ENCODE measurements around the gene LMNTD1.
"Not testable (repeated sequence)": the region's sequence is repeated elsewhere in the genome, so short reads cannot be mapped to it uniquely, and the experiment has no call there.

The LMNTD1 gene

DNA sequence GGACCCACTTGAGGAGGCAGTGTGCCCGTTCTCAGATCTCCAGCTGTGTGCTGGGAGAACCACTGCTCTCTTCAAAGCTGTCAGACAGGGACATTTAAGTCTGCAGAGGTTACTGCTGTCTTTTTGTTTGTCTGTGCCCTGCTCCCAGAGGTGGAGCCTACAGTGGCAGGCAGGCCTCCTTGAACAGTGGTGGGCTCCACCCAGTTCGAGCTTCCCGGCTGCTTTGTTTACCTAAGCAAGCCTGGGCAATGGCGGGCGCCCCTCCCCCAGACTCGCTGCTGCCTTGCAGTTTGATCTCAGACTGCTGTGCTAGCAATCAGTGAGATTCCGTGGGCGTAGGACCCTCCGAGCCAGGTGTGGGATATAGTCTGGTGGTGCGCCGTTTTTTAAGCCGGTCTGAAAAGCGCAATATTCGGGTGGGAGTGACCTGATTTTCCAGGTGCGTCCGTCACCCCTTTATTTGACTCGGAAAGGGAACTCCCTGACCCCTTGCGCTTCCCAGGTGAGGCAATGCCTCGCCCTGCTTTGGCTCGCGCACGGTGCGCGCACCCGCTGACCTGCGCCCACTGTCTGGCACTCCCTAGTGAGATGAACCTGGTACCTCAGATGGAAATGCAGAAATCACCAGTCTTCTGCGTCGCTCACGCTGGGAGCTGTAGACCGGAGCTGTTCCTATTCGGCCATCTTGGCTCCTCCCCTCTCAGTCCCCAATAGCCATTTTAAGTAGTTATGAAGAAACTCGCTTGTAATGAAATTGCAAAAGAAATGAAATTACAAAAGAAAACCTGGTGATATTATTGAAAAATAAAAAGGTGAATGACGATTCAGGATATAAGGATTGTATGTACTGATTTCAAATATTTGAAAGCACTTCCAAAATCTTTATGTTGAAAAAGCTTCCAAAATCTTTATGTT lies 63.9 kb downstream of the LMNTD1 start:
- DNase-seq: not testable (repeated sequence)

DNA sequence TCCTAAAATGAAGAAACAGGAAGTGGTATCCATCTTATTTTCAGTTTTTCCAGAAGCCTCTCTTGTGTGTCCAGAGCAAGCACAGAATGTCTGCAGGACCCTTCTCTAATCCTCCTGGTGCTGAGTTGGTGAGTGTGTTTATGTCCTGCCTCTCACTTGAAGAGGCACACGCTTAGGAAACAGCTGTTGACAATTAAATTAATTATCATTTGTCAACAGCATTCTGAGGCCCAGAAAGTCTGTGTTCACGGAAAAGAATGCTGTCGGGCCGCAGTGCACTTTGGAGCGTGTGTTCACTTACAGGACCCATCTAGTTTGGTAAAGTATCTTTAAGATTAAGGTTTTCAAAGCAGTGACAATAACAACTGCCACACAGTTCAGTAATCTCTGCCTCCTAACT lies 70.5 kb downstream of the LMNTD1 start:
- DNase-seq: no peak

DNA sequence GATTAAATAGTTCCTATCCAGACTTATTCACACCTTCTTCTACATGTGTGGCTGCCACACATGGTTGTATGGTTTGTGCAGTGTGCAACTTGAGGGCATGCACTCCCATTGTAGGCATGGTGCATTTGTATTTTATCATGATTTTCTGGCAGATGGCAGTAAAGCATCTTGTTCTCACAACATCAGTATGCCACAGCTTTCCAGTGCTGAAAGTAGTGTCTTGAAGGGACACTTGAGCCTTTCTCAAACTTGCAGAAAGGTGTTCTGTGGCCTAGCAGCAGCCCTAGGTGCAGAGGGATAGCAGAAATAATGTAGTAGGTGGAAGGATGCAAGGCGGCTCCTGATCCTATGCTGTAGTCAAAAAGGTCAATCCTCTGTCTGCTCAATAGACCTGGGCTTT lies 72.9 kb downstream of the LMNTD1 start:
- DNase-seq: no peak

DNA sequence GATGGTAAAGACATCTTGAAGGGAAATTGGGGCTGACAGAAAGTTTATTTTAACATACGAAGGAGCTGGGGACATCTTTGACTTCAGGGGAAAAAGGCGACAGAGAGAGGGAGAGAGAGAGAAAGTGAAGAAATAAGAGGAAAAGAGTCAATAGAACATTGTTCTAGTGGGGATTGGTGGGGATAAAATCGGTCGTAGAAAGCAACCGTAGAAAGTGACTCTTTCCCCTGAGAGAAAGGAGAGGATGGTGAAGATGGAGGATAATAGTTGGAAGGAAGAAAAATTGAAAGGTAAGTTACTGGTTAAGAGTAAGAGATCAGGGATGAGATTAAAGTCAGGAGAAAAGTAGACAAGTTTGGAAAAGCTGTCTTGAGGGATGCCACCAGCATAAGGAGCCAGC lies 75.9 kb downstream of the LMNTD1 start:
- DNase-seq: no peak

DNA sequence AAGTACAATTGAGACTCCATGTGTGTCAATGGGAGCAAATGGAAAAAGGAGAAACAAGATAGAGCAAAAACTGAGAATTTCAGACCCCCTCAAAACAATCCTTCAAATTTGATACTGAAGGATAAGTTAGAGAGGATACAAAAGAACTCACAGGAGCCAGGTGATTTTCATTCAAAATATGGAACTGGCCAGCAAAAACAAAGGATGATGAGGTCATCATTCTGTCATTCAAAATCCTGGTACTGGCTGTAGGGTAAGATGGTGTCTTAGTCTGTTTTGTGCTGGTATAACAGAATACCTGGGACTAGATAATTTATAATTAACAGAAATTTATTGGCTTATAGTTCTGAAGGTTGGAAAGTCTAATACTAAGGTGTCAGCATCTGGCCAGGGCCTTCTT lies 80.6 kb downstream of the LMNTD1 start:
- no peak for DNase-seq

DNA sequence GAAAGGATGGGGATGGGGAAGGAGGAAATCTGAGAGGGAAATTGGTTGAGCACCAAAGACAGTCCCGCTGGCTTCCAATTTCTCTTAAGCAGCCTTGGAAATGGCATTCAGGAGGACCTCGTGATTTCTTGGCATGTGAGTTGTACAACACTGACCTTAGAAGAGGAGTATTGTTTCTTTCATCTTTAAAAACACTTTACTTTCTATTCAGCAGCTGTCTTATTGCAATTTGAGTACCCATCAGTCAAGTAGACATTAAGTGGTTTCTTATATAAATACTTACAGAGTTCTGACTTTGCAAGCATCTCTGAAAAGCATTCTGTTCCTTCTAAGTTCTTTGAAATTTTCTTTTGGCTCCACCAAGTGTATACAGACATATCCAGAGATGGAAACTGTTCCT lies 83.2 kb downstream of the LMNTD1 start:
- DNase-seq: no peak

DNA sequence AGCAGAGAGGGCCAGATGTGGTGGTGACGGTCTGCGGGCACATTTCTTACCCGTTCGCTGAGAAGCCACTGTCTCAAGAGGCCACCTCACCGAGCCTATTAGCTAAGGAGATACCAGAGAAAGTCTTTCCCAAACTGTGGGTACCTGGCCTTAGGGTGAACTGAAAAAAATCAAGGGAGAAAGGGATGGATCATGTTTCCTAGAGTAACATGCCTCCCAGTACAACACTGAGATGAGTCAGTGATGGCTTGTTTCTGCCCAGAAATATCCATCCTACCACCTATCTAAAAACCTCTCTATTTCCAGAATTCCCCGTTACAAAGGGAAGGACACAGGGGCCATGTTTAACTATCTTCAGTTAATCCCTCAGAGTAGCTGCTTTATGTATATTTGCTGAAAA lies 83.7 kb downstream of the LMNTD1 start:
- DNase-seq: no peak

DNA sequence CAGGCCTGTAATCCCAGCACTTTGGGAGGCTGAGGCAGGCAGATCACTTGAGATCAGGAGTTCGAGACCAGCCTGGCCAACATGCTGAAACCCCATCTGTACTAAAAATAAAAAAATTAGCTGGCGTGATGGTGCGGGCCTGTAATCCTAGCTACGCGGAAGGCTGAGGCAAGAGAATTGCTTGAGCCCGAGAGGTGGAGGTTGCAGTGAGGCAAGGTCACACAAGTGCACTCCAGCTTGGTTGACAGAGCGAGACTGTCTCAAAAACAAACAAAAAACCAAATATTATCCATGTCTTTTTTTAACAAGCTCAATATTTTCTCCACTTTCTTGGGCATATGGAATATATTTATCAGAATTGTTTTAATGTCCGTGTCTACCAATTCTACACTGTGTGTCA lies 89.6 kb downstream of the LMNTD1 start:
- DNase-seq: no peak

DNA sequence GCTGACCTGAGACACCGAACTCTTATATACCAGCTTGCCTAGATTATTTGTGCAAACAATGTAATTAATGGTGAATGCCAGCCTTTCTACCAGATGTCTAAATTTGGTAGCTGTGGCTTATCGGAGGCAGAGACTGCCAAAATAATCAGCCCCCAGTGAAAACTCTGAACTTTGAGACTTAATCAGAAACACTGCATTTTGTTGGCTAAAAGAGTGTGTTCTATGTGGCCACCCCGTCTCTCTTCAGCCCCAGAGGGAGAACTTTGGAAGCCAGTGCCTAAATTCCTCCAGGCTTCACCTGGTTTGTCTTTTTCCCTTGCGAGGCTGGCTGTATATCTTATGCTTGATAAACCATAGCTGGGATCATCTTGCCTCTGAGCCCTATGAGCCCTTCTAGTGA lies 90.1 kb downstream of the LMNTD1 start:
- no peak for DNase-seq

DNA sequence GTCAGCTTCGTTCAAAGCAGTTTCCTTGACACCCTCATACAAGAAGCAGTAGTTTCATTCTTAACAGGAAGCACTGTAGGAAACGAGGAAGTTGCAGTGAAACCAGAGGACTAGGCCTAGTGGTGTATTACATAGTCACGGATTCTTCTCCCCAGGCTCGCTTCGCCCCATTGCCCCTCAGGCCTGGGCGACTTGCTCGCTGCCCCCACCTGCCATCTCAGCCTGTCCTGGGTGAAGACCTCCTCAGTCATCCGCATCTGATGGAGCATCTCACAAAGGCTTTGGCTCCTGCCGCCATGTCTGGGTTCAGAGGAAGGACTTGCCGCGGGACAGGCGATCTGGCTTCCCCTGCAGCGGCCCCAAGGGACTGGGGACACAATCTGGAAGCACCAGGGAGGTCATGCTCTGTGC lies 93.5 kb downstream of the LMNTD1 start:
- DNase-seq: no peak

DNA sequence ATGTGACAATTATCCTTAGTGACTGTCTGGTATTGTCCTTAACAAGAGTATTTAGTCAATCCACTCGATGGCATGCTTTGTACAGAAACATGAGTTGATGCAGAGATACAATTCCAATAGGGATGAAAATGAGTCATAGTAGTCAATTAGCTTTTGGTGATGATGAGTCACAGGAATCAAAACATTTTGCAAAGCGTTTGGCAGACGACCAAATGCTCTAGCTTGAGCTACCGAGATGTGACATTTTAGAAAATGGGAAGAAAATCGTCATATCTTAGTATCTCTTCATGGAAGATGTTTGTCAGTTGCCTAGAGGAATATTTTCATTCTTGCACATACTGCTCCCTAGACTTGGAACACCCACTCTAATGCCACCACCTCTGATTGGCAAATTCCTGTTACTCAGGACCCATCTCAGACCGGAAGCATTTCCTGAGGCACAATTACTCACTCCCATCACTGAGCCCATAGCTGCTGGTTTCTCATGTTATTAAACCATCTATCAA lies 95.0 kb downstream of the LMNTD1 start:
- no peak for DNase-seq

DNA sequence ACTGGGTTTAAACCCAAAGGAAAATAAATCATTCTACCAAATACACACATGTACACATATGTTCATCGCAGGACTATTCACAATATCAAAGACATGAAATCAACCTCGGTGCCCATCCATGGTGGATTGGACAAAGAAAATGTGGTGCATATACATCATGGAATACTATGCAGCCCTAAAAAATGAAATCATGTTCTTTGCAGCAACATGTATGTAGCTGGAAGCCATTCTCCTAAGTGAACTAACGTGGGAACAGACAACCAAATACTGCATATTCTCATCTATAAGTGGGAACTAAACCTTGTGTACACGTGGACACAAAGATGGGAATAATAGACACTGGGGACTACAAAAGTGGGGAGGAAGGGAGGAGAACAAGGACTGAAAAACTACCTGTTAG lies 96.6 kb downstream of the LMNTD1 start:
- no peak for DNase-seq

DNA sequence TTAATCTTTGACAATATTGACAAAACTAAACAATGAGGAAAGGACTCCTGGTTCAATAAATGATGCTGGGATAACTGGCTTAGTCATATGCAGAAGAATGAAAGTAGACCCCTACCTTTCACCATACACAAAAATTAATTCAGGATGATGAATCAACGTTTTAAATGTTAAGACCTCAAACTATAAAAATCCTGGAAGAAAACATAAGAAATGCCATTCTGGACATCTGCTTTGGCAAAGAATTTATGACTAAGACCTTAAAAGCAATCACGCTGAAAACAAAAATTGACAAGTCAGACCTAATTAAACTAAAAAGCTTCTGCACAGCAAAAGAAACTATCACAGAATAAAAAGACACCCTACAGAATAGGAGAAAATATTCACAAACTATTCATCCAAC lies 97.4 kb downstream of the LMNTD1 start:
- no peak for DNase-seq

DNA sequence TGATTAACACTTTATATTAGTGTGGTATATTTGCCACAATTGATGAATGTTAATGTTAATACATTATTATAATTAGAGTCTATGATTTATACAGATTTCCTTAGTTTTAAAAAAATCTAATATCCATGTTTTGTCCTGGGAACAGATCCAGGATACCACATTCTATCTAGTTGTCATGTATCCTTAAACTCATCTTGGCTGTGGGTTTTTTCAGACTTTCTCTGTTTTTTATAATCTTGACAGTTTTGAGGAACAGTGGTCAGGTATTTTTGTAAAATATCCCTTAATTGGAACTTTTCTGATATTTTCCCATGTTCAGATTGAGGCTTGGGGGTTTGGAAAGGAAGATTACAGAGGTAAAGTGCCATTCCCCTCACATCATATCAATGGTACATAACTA lies 104.1 kb downstream of the LMNTD1 start:
- no peak for DNase-seq

DNA sequence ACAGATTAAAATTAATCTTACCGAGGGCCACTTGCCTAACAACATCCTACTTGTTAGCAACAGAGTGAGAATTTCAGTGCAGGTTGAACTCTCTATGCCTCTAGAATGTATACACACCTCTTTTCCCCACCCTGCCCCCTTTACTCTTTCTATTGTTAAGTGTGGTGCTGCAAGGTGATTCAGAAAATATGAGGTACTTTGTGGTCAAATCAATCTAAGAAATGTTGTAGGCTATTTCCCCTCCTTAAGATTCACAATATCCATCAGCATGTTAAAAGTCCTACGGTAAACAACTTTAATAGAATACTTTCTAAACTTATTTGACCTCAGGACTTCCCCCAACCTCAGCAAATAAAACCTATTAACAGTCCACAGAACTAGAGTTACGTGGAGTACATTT lies 106.0 kb downstream of the LMNTD1 start:
- no peak for DNase-seq

DNA sequence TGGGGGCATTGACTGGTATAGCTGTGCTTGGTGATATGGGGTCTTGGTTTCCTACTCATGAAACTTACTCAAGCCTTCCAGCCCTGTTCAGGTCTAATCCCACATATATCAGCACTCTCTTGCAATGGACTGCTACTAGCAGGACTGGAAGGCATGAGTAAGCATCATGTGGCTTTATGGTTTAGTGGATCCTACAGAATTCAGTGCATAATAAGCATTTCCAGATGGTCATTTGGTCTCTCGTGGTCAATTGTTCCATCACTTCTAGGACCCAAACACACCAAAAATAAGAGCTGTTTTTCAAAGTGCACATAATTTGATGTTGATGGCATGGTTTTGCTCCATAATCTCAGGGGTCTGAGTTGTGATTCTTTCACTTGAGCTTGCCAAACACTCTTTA lies 114.4 kb downstream of the LMNTD1 start:
- no peak for DNase-seq

DNA sequence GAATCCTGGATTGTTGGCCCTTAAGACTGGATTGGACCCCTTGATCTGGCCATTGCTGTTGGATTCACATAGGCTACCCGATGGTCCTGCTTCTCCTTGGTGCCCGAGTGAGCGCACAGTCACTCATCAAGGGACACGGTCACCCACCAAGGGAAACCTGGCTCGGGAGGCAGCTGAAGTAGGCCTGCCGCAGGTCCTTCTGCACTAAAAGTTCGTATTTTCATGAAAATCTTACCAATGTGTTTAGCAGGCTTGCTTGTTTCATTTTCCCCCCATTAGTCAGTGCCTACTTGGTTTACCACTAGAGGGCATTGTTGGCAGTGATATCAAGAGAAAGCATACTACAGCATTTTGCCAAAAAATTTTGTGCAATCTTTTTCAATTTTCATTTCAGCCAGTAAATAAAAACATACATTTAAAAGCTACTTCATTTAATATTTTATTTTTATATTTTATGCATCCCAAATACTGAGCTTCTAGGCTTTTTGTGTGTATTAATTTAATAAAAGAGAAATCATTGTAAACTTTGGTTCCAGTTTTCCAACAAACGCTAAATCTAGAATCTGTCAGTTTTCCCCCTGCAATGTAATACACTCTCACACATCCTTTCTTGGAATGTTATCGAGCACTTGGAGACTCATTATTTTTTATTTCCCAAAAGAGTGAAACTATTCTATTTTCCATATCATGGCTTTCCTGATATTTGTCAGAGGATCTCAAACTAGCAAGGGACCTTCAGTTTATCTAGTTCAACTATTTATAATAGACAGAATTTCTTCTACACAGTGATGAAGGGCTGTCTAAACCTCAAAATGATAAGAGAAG lies 116.7 kb downstream of the LMNTD1 start:
- no peak for DNase-seq

DNA sequence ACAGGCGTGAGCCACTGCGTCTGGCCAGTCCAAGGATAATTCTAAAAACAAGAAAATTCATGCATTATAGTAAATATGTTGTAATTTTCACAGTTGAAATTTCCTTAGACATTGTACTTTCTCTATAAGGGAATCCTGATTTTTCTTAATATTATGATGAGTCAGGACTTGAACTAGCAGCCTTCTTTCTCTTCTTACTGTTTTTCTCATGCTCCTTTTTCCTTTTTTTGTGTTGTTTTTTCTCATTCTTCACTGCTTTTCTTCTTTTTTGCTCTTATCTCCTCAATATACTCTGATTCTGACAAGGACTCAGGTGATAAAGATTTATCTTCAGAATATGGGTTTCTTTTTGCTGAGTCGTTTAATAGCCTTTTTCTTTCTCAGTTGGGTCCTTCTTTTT lies 117.7 kb downstream of the LMNTD1 start:
- no peak for DNase-seq

DNA sequence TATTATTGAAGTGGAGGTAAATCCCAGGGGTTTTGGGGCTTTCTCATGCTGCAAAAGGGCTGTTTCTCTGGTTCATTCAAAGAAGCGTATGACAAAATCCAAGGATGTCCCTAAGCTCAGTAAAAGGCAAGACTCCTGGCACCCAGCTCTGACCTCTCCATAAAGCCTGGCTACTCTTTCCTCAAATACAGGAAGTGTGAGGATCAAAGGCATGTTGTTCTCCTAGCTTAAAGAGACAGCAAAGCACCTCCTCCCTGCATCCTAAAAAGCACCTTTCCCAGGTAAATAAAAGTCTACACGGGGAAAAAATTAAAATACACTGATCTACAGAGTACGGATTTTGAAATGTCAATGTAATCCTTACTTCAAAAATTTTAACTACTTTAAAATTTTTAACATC lies 118.6 kb downstream of the LMNTD1 start:
- no peak for DNase-seq

DNA sequence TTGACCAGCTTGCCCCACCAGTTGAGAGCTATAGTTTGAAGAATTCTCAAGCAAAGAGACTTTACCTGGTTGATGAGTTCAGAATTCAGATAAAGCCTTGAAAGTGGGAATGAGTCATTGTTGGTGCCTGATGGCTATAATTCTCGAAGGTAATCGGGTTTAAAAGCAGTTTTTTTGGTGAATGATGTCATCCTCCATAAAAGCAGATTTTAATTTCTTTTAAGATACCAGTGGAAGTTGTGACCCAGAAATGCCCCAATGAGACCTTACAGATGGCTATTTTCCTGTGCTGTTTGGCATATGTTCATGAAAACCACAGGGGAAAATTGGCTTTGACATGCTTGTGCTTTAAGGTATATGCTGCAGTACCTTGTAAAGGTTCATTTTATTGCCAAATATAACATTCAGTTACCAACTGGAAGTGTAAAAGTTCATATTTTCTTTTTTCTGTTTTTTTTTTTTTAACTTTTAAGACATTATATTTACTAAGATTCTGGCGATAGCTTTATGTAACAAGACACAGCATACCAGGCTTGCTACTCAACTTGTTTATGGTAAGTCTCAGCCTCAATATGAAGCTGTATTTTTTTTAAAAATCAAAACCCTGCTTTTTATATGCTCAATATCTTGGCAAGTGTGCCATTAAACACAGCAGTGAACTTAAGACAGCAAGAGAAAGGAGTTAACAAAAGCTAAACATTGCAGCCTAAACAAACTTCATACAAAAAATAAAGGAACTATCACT lies 119.3 kb downstream of the LMNTD1 start:
- DNase-seq: no peak

DNA sequence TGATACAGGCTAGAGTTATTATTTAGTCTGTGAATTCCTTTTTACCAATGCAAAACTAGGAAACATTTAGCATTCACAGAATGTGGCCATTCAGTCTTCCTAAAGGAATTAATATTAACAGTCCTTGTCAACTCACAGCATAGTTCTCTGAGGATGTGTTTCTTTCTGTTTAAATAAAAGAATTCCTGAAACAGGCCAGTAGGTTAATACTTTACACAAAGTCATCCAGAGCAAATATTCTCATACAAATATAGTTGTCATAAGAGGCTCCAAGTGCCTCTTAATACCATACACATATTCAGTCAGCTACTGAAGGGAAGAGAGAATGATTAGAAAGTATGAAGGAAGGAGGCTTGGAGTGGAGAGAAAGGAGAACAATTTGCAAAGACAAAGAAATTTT lies 120.1 kb downstream of the LMNTD1 start:
- no peak for DNase-seq

DNA sequence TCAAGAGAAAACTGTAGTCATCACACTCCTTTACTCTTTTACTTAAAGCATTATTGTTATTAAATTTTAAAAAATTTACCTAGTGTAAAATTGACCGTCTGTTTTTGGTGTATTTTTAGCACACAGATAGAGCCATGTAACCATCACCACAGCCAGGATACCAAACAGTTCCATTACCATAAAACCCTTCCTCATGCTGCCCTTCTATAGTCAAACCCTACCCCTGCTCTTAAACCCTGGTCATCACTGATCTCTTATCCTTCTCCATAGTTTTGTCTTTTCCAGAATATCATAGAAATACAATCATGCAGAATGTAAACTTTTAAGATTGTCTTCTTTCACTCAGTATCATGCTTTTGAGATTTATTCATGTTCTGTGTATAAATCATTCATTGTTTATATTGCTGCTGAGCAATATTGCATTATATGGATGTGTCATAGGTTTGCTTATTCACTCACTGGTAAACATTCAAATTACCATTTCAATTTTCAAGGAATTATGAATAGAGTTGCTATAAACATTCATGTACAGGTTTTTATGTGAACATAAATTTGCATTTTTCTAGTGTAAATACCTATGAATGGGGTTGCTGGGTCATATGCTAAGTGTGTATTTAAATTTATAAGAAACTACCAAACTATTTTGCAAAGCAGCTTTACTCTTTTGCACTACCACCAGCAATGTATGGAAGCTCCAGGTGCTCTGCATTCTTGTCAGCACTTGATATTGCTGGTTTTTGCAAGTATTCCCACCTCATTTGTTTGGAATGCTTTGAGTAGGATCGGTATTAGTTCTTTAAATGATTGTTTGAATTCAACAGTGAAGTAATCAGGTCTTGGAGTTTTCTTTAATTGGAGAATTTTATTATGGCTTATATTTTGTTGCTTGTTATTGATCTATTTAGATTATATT lies 125.5 kb downstream of the LMNTD1 start:
- DNase-seq: no peak

Data from stimulated activated CD4-positive, alpha-beta T cell treated with anti-CD3 and anti-CD28 coated beads, Interleukin-4, amount 100 ng/mL, for 1 hour (primary cell).